GM19324 (cell line): ENCODE measurements around the gene YBX2.
"Not testable (repeated sequence)": the region's sequence is repeated elsewhere in the genome, so short reads cannot be mapped to it uniquely, and the experiment has no call there.

Experiments
- ATAC-seq: cut with Tn5 transposase; IDR thresholded peaks from one replicate; pipeline ENCODE4 v1.9.1; 2021; ENCODE audit warnings: mild to moderate bottlenecking, moderate library complexity; ENCODE audit not compliant: unreplicated experiment, low FRiP score

YBX2 gene

GRCh38 chr17:7294614-7295153, at the start of gene YBX2:
Gene YBX2 (minus strand): TSS chr17:7294639. CDS start chr17:7294500, 139 bp downstream.
- no peak for ATAC-seq

- ATAC-seq, result no peak
Observed at GRCh38 chr17:7343250-7343649, 48.8 kb upstream of the YBX2 start.

- no peak for ATAC-seq
Observed at GRCh38 chr17:7341842-7342241, 47.4 kb upstream of the YBX2 start.

GRCh38 chr17:7340179-7340578, 45.7 kb upstream of the YBX2 start:
- ATAC-seq, result no peak

GRCh38 chr17:7337600-7337999, 43.2 kb upstream of the YBX2 start:
- ATAC-seq, result not testable (repeated sequence)

GRCh38 chr17:7336240-7337175, 42.1 kb upstream of the YBX2 start, which contains the start of gene ACAP1:
Gene ACAP1 (plus strand): TSS chr17:7336529. CDS start chr17:7336735, 206 bp downstream.
- ATAC-seq, result peak; percentile 75

GRCh38 chr17:7335765-7336164, 41.3 kb upstream of the YBX2 start:
- not testable (repeated sequence) for ATAC-seq

GRCh38 chr17:7334938-7335538, 40.6 kb upstream of the YBX2 start:
- ATAC-seq, result no peak

- not testable (repeated sequence) for ATAC-seq
Observed at GRCh38 chr17:7332600-7333069, 38.2 kb upstream of the YBX2 start.

GRCh38 chr17:7332111-7332510, 37.7 kb upstream of the YBX2 start:
- ATAC-seq, result no peak

GRCh38 chr17:7330638-7331015, 36.2 kb upstream of the YBX2 start:
- no peak for ATAC-seq

- peak; percentile 39 for ATAC-seq
Observed at GRCh38 chr17:7329997-7330637, 35.7 kb upstream of the YBX2 start.

- peak; percentile 74 for ATAC-seq
Observed at GRCh38 chr17:7329374-7329996, 35.0 kb upstream of the YBX2 start.

- peak; percentile 2 for ATAC-seq
Observed at GRCh38 chr17:7328840-7329373, 34.5 kb upstream of the YBX2 start, which contains the start of gene NEURL4. Gene NEURL4 (minus strand): TSS chr17:7329335. CDS start chr17:7329312, 23 bp downstream.

- no peak for ATAC-seq
Observed at GRCh38 chr17:7328009-7328408, 33.6 kb upstream of the YBX2 start.

GRCh38 chr17:7327501-7327900, 33.1 kb upstream of the YBX2 start:
- ATAC-seq, result no peak

- ATAC-seq, result no peak
Observed at GRCh38 chr17:7327056-7327455, 32.6 kb upstream of the YBX2 start.

- no peak for ATAC-seq
Observed at GRCh38 chr17:7326186-7326585, 31.7 kb upstream of the YBX2 start.

GRCh38 chr17:7325031-7325528, 30.6 kb upstream of the YBX2 start:
- no peak for ATAC-seq

GRCh38 chr17:7324438-7324779, 30.0 kb upstream of the YBX2 start:
- no peak for ATAC-seq
